ENCODE data around the gene MCUR1. TPM values are rescaled to one million over a fixed set of nuclear protein-coding genes. Genes with fewer than 3 reads are reported as not detected.
"Not testable (repeated sequence)": the region's sequence is repeated elsewhere in the genome, so short reads cannot be mapped to it uniquely, and the experiment has no call there.

MCUR1 gene
- total RNA-seq, 2 experiments from 2014 or later, result 34.8 to 38.0 TPM

DNA sequence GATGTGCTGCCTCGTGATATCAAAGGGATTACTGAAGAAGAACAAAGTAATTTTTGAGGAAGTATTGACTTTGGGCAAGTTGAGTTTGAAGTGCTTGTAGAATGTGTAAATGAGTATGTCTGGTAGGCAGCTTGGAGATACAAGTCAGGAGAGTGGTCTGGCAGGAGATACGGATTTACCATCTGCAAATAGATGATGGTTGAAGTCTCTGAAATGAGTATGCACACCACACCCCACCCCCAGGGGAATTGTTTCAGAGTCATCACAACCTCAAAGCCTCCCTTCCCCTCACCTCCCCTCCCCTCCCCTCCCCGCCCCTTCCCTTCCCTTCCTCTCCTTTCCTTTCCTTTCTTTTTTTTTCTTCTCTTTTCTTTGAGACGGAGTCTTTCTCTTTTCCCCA, 16.4 kb upstream of the MCUR1 start:
- no peak for TF ChIP-seq CTCF (IDR thresholded peaks at IDR 0.05)
- Mint-ChIP-seq H3K27ac (no peak overlapping the region), H3K27me3 (peaks cover 8% of the 10 kb centered on the region), H3K36me3 (ENCODE audit: low read depth) (no peaks in the 10 kb centered on the region), H3K9me3 (no peaks in the 10 kb centered on the region), H3K4me1 (ENCODE audit: low read depth) (no peaks in the 10 kb centered on the region), H3K4me3 (no peak overlapping the region)
- intact Hi-C loops (cut with micrococcal nuclease), result no loop called here
- ATAC-seq, result no peak
- DNase-seq, result no peak
- ChIA-PET POLR2A (no interaction called here), CTCF (no interaction called here)

GRCh38 chr6:13829419-13829818, 15.1 kb upstream of the MCUR1 start:
- CTCF ChIA-PET; H3K9me3 Mint-ChIP-seq; ATAC-seq; H3K27me3 Mint-ChIP-seq; H3K36me3 Mint-ChIP-seq (ENCODE audit: low read depth); POLR2A ChIA-PET; DNase-seq; intact Hi-C loops (cut with micrococcal nuclease); H3K4me1 Mint-ChIP-seq (ENCODE audit: low read depth); H3K27ac Mint-ChIP-seq; H3K4me3 Mint-ChIP-seq: not testable (repeated sequence)

- intact Hi-C loops (cut with micrococcal nuclease); CTCF ChIA-PET; H3K9me3 Mint-ChIP-seq; ATAC-seq; H3K27ac Mint-ChIP-seq; H3K36me3 Mint-ChIP-seq (ENCODE audit: low read depth); DNase-seq; H3K4me1 Mint-ChIP-seq (ENCODE audit: low read depth); H3K27me3 Mint-ChIP-seq; H3K4me3 Mint-ChIP-seq: not testable (repeated sequence)
- POLR2A ChIA-PET, result interaction anchor here (2.0 kb wide), 1 partner anchor 11 kb away, joined by 4 read pairs; no protein-coding TSS in a partner anchor
Observed at GRCh38 chr6:13828656-13829301, 14.4 kb upstream of the MCUR1 start.

DNA sequence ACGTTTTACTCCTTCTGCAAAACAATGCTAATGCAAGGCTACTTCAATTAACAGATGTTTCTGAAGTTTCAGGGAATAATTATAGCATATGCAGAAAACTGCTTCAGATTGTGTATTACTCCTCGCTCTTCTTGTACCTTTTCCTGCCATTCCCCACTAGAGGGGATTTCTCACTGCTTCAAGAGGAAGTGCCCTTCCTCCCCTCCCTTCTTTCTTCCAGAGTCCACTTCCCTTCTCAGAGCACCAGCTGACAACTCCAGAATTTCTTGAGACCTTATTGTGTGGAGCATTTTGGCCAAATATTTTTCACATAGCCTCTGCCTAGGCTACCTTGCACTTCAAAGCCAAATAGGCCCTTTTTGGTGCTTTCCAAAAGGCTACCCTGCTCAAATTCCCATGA, 12.7 kb upstream of the MCUR1 start:
- intact Hi-C loops (cut with micrococcal nuclease), result no loop called here
- CTCF ChIA-PET, result no interaction called here

DNA sequence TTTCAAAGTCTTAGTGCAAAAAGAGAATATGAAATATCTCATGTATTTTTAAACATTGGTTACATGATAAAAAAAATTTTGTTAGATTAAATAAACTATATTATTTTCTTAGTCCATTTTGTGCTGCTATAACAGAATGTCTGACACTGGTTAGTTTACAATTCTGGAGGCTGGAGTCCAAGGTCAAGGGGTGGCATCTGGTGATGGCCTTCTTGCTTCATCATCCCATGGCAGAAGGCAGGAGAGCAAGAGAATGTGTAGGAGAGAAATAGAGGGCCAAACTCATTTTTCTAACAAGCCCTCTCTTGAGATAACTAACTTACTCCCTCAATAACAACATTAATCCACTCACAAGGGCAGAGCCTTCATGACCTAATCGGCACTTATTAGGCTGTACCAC, 11.5 kb upstream of the MCUR1 start:
- Mint-ChIP-seq H3K27ac (no peak overlapping the region), H3K27me3 (peaks cover 8% of the 10 kb centered on the region), H3K9me3 (no peaks in the 10 kb centered on the region), H3K36me3 (ENCODE audit: low read depth) (no peaks in the 10 kb centered on the region), H3K4me1 (ENCODE audit: low read depth) (no peaks in the 10 kb centered on the region), H3K4me3 (no peak overlapping the region)
- ChIA-PET CTCF (interaction anchor here (0.6 to 1.8 kb wide), 3 partner anchors 30 to 219 kb away, joined by 3 to 5 read pairs (median 5); no protein-coding TSS in a partner anchor), POLR2A (no interaction called here)
- DNase-seq (no peak), ATAC-seq (no peak)
- TF ChIP-seq CTCF (IDR thresholded peaks at IDR 0.05), result no peak
- intact Hi-C loops (cut with micrococcal nuclease), result no loop called here

More for the DNA sequence above, 12.7 kb upstream of the MCUR1 start:
- Mint-ChIP-seq H3K9me3 (no peaks in the 10 kb centered on the region), H3K36me3 (ENCODE audit: low read depth) (no peaks in the 10 kb centered on the region), H3K4me3 (no peak overlapping the region), H3K4me1 (ENCODE audit: low read depth) (no peaks in the 10 kb centered on the region), H3K27ac (no peak overlapping the region), H3K27me3 (peaks cover 8% of the 10 kb centered on the region)
- POLR2A ChIA-PET, result interaction anchor here (2.0 kb wide), 1 partner anchor 9 kb away, joined by 4 read pairs; no protein-coding TSS in a partner anchor
- TF ChIP-seq CTCF (IDR thresholded peaks at IDR 0.05), result no peak
- DNase-seq, result no peak
- no peak for ATAC-seq

DNA sequence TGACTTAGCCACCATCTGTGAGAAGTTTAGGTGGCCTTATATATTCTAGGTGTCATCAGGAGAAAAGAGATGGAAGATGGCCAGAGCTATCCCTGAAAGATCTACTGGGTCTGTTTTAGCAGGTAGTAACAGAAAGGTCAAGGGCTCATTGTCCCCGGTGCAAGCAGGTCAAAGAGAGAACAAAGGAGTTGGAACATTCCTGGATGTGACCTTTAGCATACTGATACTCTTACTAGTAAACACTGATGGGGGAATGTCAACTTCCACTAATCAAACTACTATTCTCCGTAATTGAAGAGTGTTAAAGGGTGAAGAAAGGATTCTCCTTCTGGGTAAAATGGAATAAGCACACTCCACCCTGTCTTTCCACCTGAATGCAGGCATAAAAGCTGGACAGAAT, 4.0 kb upstream of the MCUR1 start:
- no peaks in the 10 kb centered on the region for H3K36me3 Mint-ChIP-seq (ENCODE audit: low read depth)
- intact Hi-C loops (cut with micrococcal nuclease), result no loop called here
- H3K27ac Mint-ChIP-seq, result no peak overlapping the region
- peaks cover 8% of the 10 kb centered on the region for H3K4me1 Mint-ChIP-seq (ENCODE audit: low read depth)
- CTCF ChIA-PET, result interaction anchor here (1.3 kb wide), 1 partner anchor 23 kb away, joined by 3 read pairs; no protein-coding TSS in a partner anchor
- H3K9me3 Mint-ChIP-seq, result no peaks in the 10 kb centered on the region
- ATAC-seq, result no peak
- no peak overlapping the region for H3K4me3 Mint-ChIP-seq
- H3K27me3 Mint-ChIP-seq, result peaks cover 3% of the 10 kb centered on the region
- TF ChIP-seq CTCF (IDR thresholded peaks at IDR 0.05), result no peak
- no peak for DNase-seq
- POLR2A ChIA-PET, result interaction anchor here (0.5 to 1.2 kb wide), 2 partner anchors 9 to 239 kb away, joined by 3 to 4 read pairs; no protein-coding TSS in a partner anchor

All from activated CD8-positive, alpha-beta T cell treated with anti-CD3 and anti-CD28 coated beads for 36 hours (primary cell).